HG02973 (cell line): ENCODE measurements around the gene LORICRIN.

ENCODE experiments used
- ATAC-seq: cut with Tn5 transposase; IDR thresholded peaks from one replicate; pipeline ENCODE4 v1.9.1; 2021; ENCODE audit warnings: moderate library complexity; ENCODE audit not compliant: unreplicated experiment

Gene LORICRIN

GRCh38 chr1:153293851-153294250, 34.4 kb downstream of the LORICRIN start:
- no peak for ATAC-seq

GRCh38 chr1:153302308-153302707, 42.8 kb downstream of the LORICRIN start:
- ATAC-seq = no peak

GRCh38 chr1:153305682-153306081, 46.2 kb downstream of the LORICRIN start:
- ATAC-seq = no peak

- no peak for ATAC-seq
Observed at GRCh38 chr1:153306303-153307220, 47.1 kb downstream of the LORICRIN start.

GRCh38 chr1:153307221-153307600, 47.7 kb downstream of the LORICRIN start:
- ATAC-seq = no peak

GRCh38 chr1:153308540-153308939, 49.1 kb downstream of the LORICRIN start:
- no peak for ATAC-seq

GRCh38 chr1:153309441-153309840, 50.0 kb downstream of the LORICRIN start:
- no peak for ATAC-seq

- no peak for ATAC-seq
Observed at GRCh38 chr1:153310526-153310925, 51.0 kb downstream of the LORICRIN start.
